GM12872 (cell line): ENCODE results near the gene PDX1.

ENCODE experiments used
- CTCF ChIP-seq: IDR thresholded peaks from 3 replicates; pipeline ENCODE4 v1.5.1; 2011; ENCODE audit warnings: low read depth, mild to moderate bottlenecking, low read length, moderate library complexity; ENCODE audit not compliant: insufficient read depth

PDX1 gene

DNA sequence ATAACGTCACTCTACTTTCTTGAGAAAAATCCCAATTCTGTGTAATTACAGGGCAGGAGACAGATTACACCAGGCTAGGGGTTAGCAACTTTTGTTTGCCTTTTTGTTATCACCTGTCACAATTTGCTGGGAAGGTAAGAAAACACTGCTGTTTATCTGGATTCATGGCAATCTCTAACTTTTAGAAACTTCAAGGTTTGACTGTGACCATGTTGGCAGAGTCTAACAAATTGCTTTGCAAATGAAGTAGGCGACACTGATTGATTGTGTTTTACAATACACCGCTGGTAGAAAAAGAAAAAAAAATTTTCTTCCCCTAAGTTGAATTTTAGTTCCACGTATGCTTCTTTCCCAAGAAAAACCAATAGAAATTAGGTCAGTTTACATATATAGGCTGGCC lies 10.4 kb upstream of the PDX1 start:
- no peak for TF ChIP-seq CTCF

DNA sequence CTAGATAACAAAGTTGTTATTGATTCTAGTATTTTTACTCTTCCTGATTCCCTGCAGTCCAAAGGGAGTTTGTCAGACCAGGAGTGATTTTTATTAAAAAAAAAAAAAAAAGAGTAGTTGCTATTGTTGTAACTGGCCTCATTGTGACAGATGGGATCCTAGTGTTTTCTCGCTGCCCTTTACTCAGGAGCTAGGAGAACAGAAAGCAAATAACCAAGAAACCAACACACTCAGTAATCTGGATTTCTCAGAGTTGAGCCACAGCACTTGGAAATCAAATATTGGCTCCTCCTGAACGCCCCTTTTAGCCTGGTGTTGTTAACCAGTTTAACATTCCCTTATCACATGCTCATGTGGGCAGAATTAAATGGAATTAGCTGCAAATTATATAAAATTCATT lies 8.3 kb upstream of the PDX1 start:
- TF ChIP-seq CTCF: no peak

DNA sequence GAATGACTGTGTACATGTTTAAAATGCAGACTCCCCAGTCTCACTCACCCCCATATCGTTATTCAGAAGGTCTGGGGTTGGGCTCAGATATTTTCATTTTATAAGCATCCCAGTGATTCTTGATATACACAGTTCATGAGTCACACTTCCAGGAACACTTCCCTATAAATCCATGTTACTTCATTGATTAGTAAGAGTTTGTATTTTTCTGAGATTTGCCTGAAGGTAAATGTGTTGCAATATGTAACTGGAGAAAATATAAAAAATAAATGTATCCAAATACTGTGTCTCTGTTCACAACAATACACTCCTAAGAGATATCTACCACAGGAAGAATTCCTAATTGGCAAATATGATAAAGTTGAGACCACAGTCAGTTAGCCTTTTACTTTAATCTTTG lies 6.6 kb upstream of the PDX1 start:
- TF ChIP-seq CTCF: no peak

DNA sequence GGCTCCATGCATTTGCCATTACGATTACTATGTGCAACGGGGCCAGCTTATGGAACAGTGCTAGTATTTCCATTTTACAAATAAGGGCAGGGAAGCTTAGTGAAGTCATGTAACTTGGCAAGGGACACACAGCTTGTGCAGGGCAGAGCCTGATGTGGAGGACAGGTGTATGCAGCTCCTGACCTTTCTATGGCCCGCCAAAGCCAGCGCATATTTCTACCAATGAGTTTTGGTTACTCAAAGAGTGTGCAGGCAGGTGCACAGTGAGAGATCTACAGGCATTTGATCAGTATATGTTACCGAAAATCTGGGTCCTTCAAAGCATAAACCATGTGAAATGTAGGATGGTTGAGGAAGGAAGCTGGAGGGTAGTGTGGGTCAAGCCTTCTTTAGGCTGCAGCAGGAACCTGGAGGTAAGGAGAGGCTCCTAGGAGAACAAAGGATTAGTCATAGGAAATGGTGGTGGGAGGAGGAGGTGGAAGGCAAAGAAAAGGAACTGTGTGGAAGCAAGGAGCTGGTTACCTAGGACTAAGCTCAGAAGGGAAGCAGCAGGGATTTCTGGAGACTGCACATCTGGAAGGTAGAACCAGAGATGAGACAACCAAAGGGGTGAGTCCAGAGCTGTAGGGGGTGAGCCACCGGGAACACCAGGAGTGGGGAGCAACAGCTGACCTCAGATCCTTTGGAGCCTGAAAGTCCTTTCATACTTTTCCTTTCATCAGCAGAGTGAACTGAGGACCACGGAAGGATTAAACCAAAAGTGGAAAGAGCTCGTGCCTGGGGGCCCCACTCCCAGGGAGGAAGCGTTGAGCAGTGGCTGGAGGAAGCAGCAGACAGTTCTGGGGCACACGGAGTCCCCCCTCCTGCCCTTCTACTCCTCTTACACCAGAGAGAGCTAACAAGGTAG lies 4.2 kb upstream of the PDX1 start:
- no peak for TF ChIP-seq CTCF

GRCh38 chr13:27917121-27917947 lies 2.5 kb upstream of the PDX1 start:
- TF ChIP-seq CTCF: no peak

DNA sequence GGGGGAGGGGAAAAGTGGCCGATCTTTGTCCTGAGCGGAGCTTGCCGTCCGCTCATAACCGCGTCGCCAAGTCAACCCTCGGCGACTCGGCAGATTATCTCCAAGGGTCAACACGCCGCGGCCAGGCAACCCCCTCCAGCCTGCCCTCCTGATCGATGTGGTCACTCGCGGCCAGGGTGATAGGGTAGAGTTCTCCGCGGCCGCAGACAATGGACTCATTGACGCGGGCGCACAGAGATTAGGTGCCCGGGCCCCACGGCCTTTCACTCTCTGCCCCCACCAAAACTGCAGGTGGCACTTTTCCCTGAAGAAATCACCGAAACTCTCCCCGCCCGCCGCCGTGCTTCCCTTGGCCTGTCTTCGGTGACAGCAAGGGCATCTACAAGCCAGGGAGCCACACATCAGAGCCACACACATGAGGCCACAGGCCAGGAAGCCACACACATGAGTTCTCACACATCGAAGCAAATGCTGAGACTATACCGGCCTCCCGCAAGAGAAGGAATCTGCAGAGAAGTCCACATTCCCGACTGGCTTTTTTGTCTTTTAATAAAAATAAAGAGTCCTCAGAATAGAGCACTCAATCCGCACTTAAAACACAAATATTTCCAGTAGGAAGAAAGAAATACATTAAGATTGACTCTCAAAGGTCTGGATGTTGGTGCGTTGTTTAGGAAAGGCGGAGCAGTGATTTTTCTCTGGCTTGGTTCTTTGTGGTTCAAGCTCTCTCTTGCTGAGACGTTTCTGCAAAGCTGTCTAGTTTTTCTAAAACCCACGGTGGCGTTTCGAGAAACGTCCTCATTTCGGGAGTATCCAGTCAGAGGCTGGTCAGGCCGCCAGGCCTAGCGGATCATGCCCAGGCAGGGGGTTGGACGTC lies 1.5 kb upstream of the PDX1 start:
- no peak for TF ChIP-seq CTCF
